Cardiac muscle cell (in vitro differentiated cells and primary cell): Measurements from ENCODE around the gene MIXL1. TPM values are rescaled to one million over a fixed set of nuclear protein-coding genes. Genes with fewer than 3 reads are reported as not detected.
"Not testable (repeated sequence)": the region's sequence is repeated elsewhere in the genome, so short reads cannot be mapped to it uniquely, and the experiment has no call there.

Experiments
- DNase-seq, 2 donors: peaks; one replicate each; pipeline versions ENCODE4 v3.0.0 to v3.0.0-alpha.2; 2010 to 2017; ENCODE audit warnings: low read depth in 1 of 2, low spot score in 1 of 2
- H3K27ac ChIP-seq: fragments of 200-600 bp; sonication (generic); 2 replicates; pipeline ENCODE4 v1.5.1; 2016
- H3K27me3 ChIP-seq: fragments of 200-600 bp; sonication (generic); 2 replicates; pipeline ENCODE4 v1.6.0; 2016; ENCODE audit warnings: control low read depth
- H3K36me3 ChIP-seq: fragments of 200-600 bp; sonication (generic); 2 replicates; pipeline ENCODE4 v1.5.1; 2016; ENCODE audit warnings: control low read depth
- H3K4me1 ChIP-seq: fragments of 200-600 bp; sonication (generic); 2 replicates; pipeline ENCODE4 v1.8.1; 2017; ENCODE audit warnings: low read depth, mild to moderate bottlenecking, mixed run types
- H3K4me3 ChIP-seq: fragments of 200-600 bp; sonication (generic); 2 replicates; pipeline ENCODE4 v1.5.1; 2016; ENCODE audit warnings: mild to moderate bottlenecking
- H3K9me3 ChIP-seq: fragments of 200-600 bp; sonication (generic); 2 replicates; pipeline ENCODE4 v1.5.1; 2017; ENCODE audit warnings: low read depth, mild to moderate bottlenecking, control low read depth
- polyA plus RNA-seq: library from polyadenylated mRNA; unstranded; fragments of >200 nt; fragmentation: Nextera tagmentation; extraction: Ambion mirVana; gene quantifications from 2 replicates; pipeline ENCODE4 v1.2.1, GENCODE V29; 2016
- total RNA-seq: library from RNA; depleted of rRNA; stranded (reverse); fragments of >200 nt; gene quantifications from 2 replicates; pipeline ENCODE4 v1.2.3, GENCODE V29; 2016
- TF ChIP-seq, protein P1 (sequence below): IDR thresholded peaks from 2 replicates; pipeline ENCODE4 v1.5.1; 2012; ENCODE audit warnings: low read depth, mild to moderate bottlenecking, low read length

Gene MIXL1
- total and polyA plus RNA-seq, 2 experiments from 2014 or later: 5.4 to 8.0 TPM

DNA sequence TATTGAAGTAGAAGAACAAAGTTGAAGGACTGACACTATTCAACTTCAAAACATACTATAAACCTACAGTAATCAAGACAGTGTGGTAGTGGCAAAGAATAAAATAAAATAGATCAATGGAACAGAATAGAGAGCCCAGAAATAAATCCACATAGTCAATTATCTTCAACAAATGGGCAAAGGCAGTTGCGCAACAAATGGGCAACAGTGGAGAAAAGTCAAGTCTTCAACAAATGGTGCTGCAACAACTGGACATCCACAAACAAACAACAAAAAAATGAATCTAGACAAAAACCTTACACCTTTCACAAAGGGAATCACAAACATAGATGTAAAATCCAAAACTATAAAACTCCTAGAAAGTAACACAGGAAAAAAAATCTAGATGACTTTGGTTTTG lies 38.4 kb downstream of the MIXL1 start:
- Histone ChIP-seq H3K9me3 (no peaks in the 10 kb centered on the region), H3K36me3 (no peaks in the 10 kb centered on the region), H3K4me3 (no peak overlapping the region), H3K27ac (no peak overlapping the region), H3K4me1 (no peaks in the 10 kb centered on the region), H3K27me3 (no peaks in the 10 kb centered on the region)
- TF ChIP-seq, protein P1, sequence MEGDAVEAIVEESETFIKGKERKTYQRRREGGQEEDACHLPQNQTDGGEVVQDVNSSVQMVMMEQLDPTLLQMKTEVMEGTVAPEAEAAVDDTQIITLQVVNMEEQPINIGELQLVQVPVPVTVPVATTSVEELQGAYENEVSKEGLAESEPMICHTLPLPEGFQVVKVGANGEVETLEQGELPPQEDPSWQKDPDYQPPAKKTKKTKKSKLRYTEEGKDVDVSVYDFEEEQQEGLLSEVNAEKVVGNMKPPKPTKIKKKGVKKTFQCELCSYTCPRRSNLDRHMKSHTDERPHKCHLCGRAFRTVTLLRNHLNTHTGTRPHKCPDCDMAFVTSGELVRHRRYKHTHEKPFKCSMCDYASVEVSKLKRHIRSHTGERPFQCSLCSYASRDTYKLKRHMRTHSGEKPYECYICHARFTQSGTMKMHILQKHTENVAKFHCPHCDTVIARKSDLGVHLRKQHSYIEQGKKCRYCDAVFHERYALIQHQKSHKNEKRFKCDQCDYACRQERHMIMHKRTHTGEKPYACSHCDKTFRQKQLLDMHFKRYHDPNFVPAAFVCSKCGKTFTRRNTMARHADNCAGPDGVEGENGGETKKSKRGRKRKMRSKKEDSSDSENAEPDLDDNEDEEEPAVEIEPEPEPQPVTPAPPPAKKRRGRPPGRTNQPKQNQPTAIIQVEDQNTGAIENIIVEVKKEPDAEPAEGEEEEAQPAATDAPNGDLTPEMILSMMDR: no peak
- DNase-seq: no peak

DNA sequence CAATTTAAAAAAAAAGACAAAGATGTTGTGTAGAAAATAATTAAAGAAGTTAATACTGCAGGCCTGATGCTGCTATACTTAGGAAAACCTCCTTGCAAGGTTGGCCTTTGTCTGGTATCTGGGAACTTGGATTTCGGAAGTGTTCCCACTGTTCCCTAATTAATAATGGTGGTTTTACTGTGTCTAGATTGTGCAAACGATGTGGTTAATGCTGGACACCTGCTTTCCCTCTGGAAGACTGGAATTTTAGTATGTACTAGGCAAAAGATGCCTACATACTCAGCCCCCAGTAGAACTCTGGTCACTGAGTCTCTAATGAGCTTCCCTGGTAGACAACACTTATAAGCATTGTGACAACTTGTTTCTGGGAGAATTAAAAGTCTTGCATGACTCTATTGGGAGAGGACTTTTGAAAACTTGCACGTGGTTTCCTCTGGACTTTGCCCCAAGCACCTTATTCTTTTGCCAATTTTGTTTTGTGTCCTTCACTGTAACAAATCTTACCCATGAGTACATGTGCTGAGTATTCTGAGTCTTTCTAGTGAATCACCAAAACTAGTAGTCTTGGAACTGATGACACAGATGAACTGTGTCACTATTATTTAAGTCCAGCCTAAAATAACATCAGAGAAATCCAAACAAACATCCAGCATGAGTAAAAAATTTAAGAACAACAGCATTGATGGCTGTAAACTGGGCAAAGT lies 45.1 kb downstream of the MIXL1 start:
- Histone ChIP-seq H3K27ac (peak overlapping the region; percentile 28), H3K27me3 (no peaks in the 10 kb centered on the region), H3K4me1 (peaks cover 35% of the 10 kb centered on the region), H3K4me3 (no peak overlapping the region), H3K9me3 (no peaks in the 10 kb centered on the region), H3K36me3 (no peaks in the 10 kb centered on the region)
- no peak for DNase-seq
- TF ChIP-seq, protein P1: no peak

DNA sequence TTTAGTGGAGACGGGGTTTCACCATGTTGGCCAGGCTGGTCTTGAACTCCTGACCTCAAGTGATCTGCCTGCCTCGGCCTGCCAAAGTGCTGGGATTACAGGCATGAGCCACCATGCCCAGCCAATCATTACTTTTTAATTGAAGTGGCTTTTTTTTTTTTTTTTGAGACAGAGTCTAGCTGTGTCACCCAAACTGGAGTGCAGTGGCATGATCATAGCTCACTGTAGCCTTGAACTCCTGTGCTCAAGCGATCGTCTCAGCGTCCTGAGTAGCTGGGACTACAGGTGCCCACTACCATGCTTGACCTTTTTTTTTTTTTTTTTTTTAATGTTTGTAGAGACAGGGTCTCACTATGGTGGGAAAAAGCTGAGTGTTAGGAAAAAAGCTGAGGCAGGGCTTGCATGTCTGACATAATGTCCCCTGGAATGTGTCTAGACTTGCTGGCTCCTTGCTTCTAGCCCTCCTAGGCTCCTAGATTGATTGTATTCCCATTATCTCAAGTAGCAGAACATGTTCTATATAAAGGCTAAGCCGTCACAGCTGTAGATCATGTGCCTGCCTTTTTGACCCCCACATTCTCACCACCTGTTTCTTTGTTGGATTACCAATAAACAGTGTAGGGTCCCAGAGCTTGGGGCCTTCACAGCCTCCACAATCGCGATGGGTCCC lies 48.9 kb downstream of the MIXL1 start:
- not testable (repeated sequence) for H3K4me3 ChIP-seq, H3K36me3 ChIP-seq, H3K9me3 ChIP-seq, H3K27me3 ChIP-seq
- peaks cover 46% of the 10 kb centered on the region for H3K4me1 ChIP-seq
- H3K27ac ChIP-seq: peak overlapping the region; percentile 100
- DNase-seq: peak in 1 of 2 donors; percentile 77

DNA sequence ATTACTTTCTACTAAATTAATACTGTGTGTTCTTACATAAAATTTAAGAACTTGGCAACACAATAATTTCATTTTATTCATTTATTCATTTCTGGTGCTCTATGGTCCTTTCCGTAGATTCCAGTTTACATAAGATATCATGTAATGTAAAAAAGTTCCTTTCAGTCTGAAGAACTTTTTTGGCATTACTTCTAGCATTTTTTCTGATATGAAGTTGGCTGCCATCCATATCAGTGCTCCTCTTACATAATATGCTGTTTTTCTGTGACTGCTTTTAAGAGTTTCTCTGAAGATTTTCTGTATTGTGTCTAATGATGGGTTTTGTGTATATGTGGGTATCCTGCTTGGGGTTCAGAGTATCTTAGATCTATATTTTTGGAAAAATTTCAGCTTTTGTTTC lies 50.7 kb downstream of the MIXL1 start:
- peak overlapping the region; percentile 100 for H3K27ac ChIP-seq
- no peak overlapping the region for H3K4me3 ChIP-seq
- DNase-seq: peak in 1 of 2 donors; percentile 52
- H3K9me3 ChIP-seq: no peaks in the 10 kb centered on the region
- TF ChIP-seq, protein P1: no peak
- H3K36me3 ChIP-seq: peaks cover 3% of the 10 kb centered on the region
- peaks cover 43% of the 10 kb centered on the region for H3K4me1 ChIP-seq
- no peaks in the 10 kb centered on the region for H3K27me3 ChIP-seq

DNA sequence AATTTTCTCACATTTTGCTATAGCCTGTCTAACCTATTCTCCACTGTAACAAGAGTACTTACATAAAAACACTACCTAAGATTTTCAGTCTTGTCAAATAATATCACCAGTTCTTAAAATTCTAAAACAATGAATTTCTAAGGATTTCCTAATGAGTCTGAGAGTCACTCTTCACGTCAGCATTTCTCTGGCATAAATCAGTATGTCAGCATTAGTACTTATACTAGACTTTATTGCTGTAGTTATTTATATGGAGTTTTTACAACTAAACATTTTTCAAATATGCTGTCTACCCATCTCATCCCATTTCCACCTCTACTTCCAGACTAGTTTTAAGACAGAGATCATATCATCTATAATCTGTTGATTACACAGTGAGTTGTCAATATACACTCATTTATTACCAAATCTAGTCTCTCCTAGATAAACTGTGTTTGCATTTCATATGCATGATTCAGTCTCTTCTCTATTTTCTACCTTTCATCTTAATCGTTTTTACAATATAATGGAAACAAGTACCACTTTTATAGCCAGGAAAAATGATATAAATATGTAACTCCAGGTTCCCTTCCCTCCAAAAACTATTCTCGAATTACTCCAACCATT lies 52.7 kb downstream of the MIXL1 start:
- H3K27ac ChIP-seq: peak overlapping the region; percentile 28
- DNase-seq: no peak

More for the DNA sequence above, 52.7 kb downstream of the MIXL1 start:
- TF ChIP-seq, protein P1: no peak
- no peaks in the 10 kb centered on the region for H3K27me3 ChIP-seq
- H3K4me3 ChIP-seq: no peak overlapping the region
- H3K36me3 ChIP-seq: peaks cover 3% of the 10 kb centered on the region
- H3K4me1 ChIP-seq: peaks cover 32% of the 10 kb centered on the region
- no peaks in the 10 kb centered on the region for H3K9me3 ChIP-seq

Other genes starting within 250 kb of the MIXL1 start
- 16.1 and 21.1 TPM in 2 replicates for gene SDE2, start 224.3 kb upstream of the MIXL1 start, total RNA-seq
- gene SDE2, start 224.3 kb upstream of the MIXL1 start, polyA plus RNA-seq: 17.6 and 28.3 TPM in 2 replicates
- gene H3-3A, start 160.9 kb upstream of the MIXL1 start, total RNA-seq: 439 and 725 TPM in 2 replicates
- 837 and 907 TPM in 2 replicates for gene H3-3A, start 160.9 kb upstream of the MIXL1 start, polyA plus RNA-seq
- gene ACBD3, start 36.9 kb upstream of the MIXL1 start, total RNA-seq: 37.3 and 47.4 TPM in 2 replicates
- 41.7 and 45.5 TPM in 2 replicates for gene ACBD3, start 36.9 kb upstream of the MIXL1 start, polyA plus RNA-seq
- 11.3 and 12.6 TPM in 2 replicates for gene LIN9, start 85.5 kb downstream of the MIXL1 start, total RNA-seq
- 9.7 and 16.6 TPM in 2 replicates for gene LIN9, start 85.5 kb downstream of the MIXL1 start, polyA plus RNA-seq
- 293 and 373 TPM in 2 replicates for gene PARP1, start 184.4 kb downstream of the MIXL1 start, total RNA-seq
- 192 and 243 TPM in 2 replicates for gene PARP1, start 184.4 kb downstream of the MIXL1 start, polyA plus RNA-seq